NB4 (cell line): ENCODE measurements around the gene RNASEH2A.

Source experiments
- CTCF ChIP-seq: IDR thresholded peaks from one replicate; pipeline ENCODE4 v1.5.1; 2012; ENCODE audit warnings: low read depth, low read length
- MYC ChIP-seq: IDR thresholded peaks from 2 replicates; pipeline ENCODE4 v1.6.1; 2011; ENCODE audit warnings: low read depth, low read length
- POLR2A ChIP-seq: IDR thresholded peaks from 2 replicates; pipeline ENCODE4 v1.6.1; 2011; ENCODE audit warnings: mild to moderate bottlenecking; ENCODE audit not compliant: insufficient read length; ENCODE audit errors: extremely low read depth

GRCh38 chr19:12800923-12801465 is 5.4 kb upstream of the RNASEH2A start:
- no peak for TF ChIP-seq CTCF
- TF ChIP-seq MYC: no peak
- TF ChIP-seq POLR2A: no peak
